HCT116 (cell line): ENCODE measurements around the gene ARID5A. TPM values are rescaled to one million over a fixed set of nuclear protein-coding genes. Genes with fewer than 3 reads are reported as not detected.

ENCODE experiments used
- ATAC-seq: fragments of 200-7000 bp; cut with Tn5 transposase; 2 replicates; pipeline ENCODE4 v1.9.1; 2020; ENCODE audit warnings: mild to moderate bottlenecking, moderate library complexity
- BruUV-seq: library from RNA; stranded (reverse); fragments of 400-500 nt; replicated peaks from 2 replicates; lab custom pipeline; 2021; lab: Mats Ljungman, UMichigan
- CTCF ChIA-PET: fragments of 300-600 bp; sonication (Branson Sonifier 250); formaldehyde crosslinking; loops from one replicate; lab custom pipeline; 2021; ENCODE audit warnings: antibody characterized with exemption; lab: Charles Lee
- POLR2A ChIA-PET: fragments of 300-600, 350-600 bp; sonication (Branson Sonifier 250); formaldehyde crosslinking; loops from one replicate; lab custom pipeline; 2021; ENCODE audit warnings: antibody characterized with exemption; lab: Charles Lee
- RAD21 ChIA-PET, 2 experiments: fragments of 300-600 bp; sonication (Branson Sonifier 250); formaldehyde crosslinking; loops; one replicate each; lab custom pipeline; 2023; ENCODE audit warnings: low total read pairs in 2 of 2; ENCODE audit not compliant: uncharacterized antibody in 2 of 2, unreplicated experiment in 2 of 2, low non-redundant PET in 1 of 2; lab: Charles Lee
- DNase-seq: peaks from one replicate; pipeline ENCODE4 v3.0.0-alpha.2; 2010; ENCODE audit warnings: low read depth, low spot score
- H2AFZ ChIP-seq: fragments of 200-600 bp; shearing (Covaris generic), sonication (generic); 2 replicates; pipeline ENCODE4 v1.6.1; 2017; ENCODE audit warnings: low read depth, mixed run types, mixed read lengths, antibody characterized with exemption, low read length; ENCODE audit not compliant: poor library complexity, severe bottlenecking
- H3K27ac ChIP-seq: 2 replicates; pipeline ENCODE4 v1.5.1; 2012; ENCODE audit warnings: low read depth, low read length
- H3K27me3 ChIP-seq: fragments of 200-600 bp; sonication (generic); 2 replicates; pipeline ENCODE4 v1.6.1; 2016; ENCODE audit warnings: mixed run types, low read length, mixed read lengths; ENCODE audit not compliant: insufficient read depth
- H3K36me3 ChIP-seq, 2 experiments: fragments of 200-500 bp in 1 of 2; fragments of 200-600 bp in 1 of 2; sonication (Bioruptor generic) in 1 of 2; sonication (generic) in 1 of 2; 2 replicates each; pipeline versions ENCODE4 v1.5.1 to v1.6.1; 2014 to 2016; ENCODE audit warnings: low read length in 2 of 2, inconsistent platforms in 1 of 2, mixed read lengths in 1 of 2, mixed run types in 1 of 2; ENCODE audit not compliant: insufficient read depth in 2 of 2, control insufficient read depth in 1 of 2
- H3K4me1 ChIP-seq, 2 experiments: fragments of 200-600 bp in 1 of 2; sonication (generic) in 1 of 2; 2 replicates each; pipeline versions ENCODE4 v1.5.1 to v1.6.1; 2012 to 2017; ENCODE audit warnings: low read length in 2 of 2, inconsistent platforms in 1 of 2, mild to moderate bottlenecking in 1 of 2, mixed read lengths in 1 of 2, mixed run types in 1 of 2, moderate library complexity in 1 of 2; ENCODE audit not compliant: insufficient read depth in 2 of 2, control insufficient read depth in 1 of 2
- H3K4me2 ChIP-seq: fragments of 200-600 bp; sonication (generic); 2 replicates; pipeline ENCODE4 v1.6.1; 2017; ENCODE audit warnings: mixed run types, low read length, mixed read lengths
- H3K4me3 ChIP-seq, 2 experiments: fragments of 200-600 bp in 1 of 2; sonication (generic) in 1 of 2; replicated peaks in 1 of 2; 2 replicates each; pipeline ENCODE4 v1.5.1; 2011 to 2016; ENCODE audit warnings: low read length in 2 of 2, control low read depth in 1 of 2, low read depth in 1 of 2, mild to moderate bottlenecking in 1 of 2, mixed read lengths in 1 of 2, mixed run types in 1 of 2
- H3K79me2 ChIP-seq: fragments of 200-600 bp; sonication (generic); 2 replicates; pipeline ENCODE4 v1.6.1; 2017; ENCODE audit warnings: mild to moderate bottlenecking, mixed run types, low read length, moderate library complexity, mixed read lengths; ENCODE audit not compliant: insufficient read depth
- H3K9ac ChIP-seq: fragments of 200-600 bp; sonication (generic); 2 replicates; pipeline ENCODE4 v1.6.1; 2016; ENCODE audit warnings: low read length, mixed read lengths
- H3K9me2 ChIP-seq: fragments of 200-600 bp; sonication (generic), shearing (Covaris generic); 2 replicates; pipeline ENCODE4 v1.6.1; 2017; ENCODE audit warnings: mixed run types, mild to moderate bottlenecking, moderate library complexity; ENCODE audit not compliant: insufficient read depth
- H3K9me3 ChIP-seq, 2 experiments: fragments of 200-500 bp in 1 of 2; fragments of 200-600 bp in 1 of 2; sonication (Bioruptor generic) in 1 of 2; sonication (generic) in 1 of 2; 2 replicates each; pipeline ENCODE4 v1.6.1; 2014 to 2017; ENCODE audit warnings: low read length in 2 of 2, mixed read lengths in 2 of 2, inconsistent platforms in 1 of 2, low read depth in 1 of 2, mild to moderate bottlenecking in 1 of 2, mixed run types in 1 of 2, moderate library complexity in 1 of 2; ENCODE audit not compliant: control insufficient read depth in 1 of 2, insufficient read depth in 1 of 2
- H4K20me1 ChIP-seq: fragments of 200-600 bp; sonication (generic), shearing (Covaris generic); 2 replicates; pipeline ENCODE4 v1.6.1; 2017; ENCODE audit warnings: mixed run types, mild to moderate bottlenecking, moderate library complexity; ENCODE audit not compliant: insufficient read depth
- CBX3 ChIP-seq: IDR thresholded peaks from 2 replicates; pipeline ENCODE4 v1.6.1; 2012; ENCODE audit warnings: low read depth
- CTCF ChIP-seq, 3 experiments: fragments of 200-600 bp in 1 of 3; sonication (generic) in 1 of 3; IDR thresholded peaks in 2 of 3; conservative IDR thresholded peaks in 1 of 3; 2 replicates each; pipeline ENCODE4 v1.5.1; 2012 to 2017; ENCODE audit warnings: low read depth in 2 of 3, low read length in 2 of 3, antibody characterized with exemption in 1 of 3, borderline replicate concordance in 1 of 3, control low read depth in 1 of 3, mild to moderate bottlenecking in 1 of 3, mixed read lengths in 1 of 3, mixed run types in 1 of 3, moderate library complexity in 1 of 3; ENCODE audit not compliant: insufficient read depth in 1 of 3
- EGR1 ChIP-seq: IDR thresholded peaks from 2 replicates; pipeline ENCODE4 v1.6.1; 2012; ENCODE audit warnings: low read depth
- ELF1 ChIP-seq: IDR thresholded peaks from 2 replicates; pipeline ENCODE4 v1.6.1; 2012; ENCODE audit warnings: low read depth, borderline replicate concordance
- EZH2phosphoT487 ChIP-seq: fragments of 200-600 bp; IDR thresholded peaks from 2 replicates; pipeline ENCODE4 v1.6.1; 2018; ENCODE audit warnings: antibody characterized with exemption, borderline replicate concordance
- POLR2A ChIP-seq: IDR thresholded peaks from 2 replicates; pipeline ENCODE4 v1.7.0; 2011; ENCODE audit warnings: borderline replicate concordance; ENCODE audit not compliant: insufficient read depth, insufficient read length; ENCODE audit errors: extremely low read depth
- RAD21 ChIP-seq: IDR thresholded peaks from 2 replicates; pipeline ENCODE4 v1.6.1; 2012; ENCODE audit warnings: low read depth, mild to moderate bottlenecking
- REST ChIP-seq: IDR thresholded peaks from 2 replicates; pipeline ENCODE4 v1.6.1; 2012; ENCODE audit warnings: low read depth
- SIN3A ChIP-seq: IDR thresholded peaks from 2 replicates; pipeline ENCODE4 v1.6.1; 2012; ENCODE audit warnings: low read depth
- SRF ChIP-seq: IDR thresholded peaks from 2 replicates; pipeline ENCODE4 v1.6.1; 2012; ENCODE audit warnings: low read depth
- TCF7L2 ChIP-seq: IDR thresholded peaks from 2 replicates; pipeline ENCODE4 v1.7.0; 2011; ENCODE audit warnings: borderline replicate concordance, inconsistent platforms; ENCODE audit not compliant: insufficient read depth, insufficient read length; ENCODE audit errors: extremely low read depth
- YY1 ChIP-seq: IDR thresholded peaks from 2 replicates; pipeline ENCODE4 v1.6.1; 2011; ENCODE audit warnings: low read length, low read depth, moderate library complexity, mild to moderate bottlenecking; ENCODE audit not compliant: insufficient replicate concordance; ENCODE audit errors: extremely low read depth
- ZBTB33 ChIP-seq: IDR thresholded peaks from 2 replicates; pipeline ENCODE4 v1.6.1; 2011; ENCODE audit warnings: mild to moderate bottlenecking, low read length, moderate library complexity; ENCODE audit not compliant: insufficient replicate concordance; ENCODE audit errors: extremely low read depth
- ZFX ChIP-seq: fragments of 450-650 bp; IDR thresholded peaks from 2 replicates; pipeline ENCODE4 v1.6.1; 2017
- ZNF274 ChIP-seq: fragments of 200-500 bp; sonication (Bioruptor generic); IDR thresholded peaks from 2 replicates; pipeline ENCODE4 v1.6.1; 2014; ENCODE audit warnings: mild to moderate bottlenecking, low read depth, low read length, inconsistent platforms
- intact Hi-C: fragments of 100-400 bp; cut with micrococcal nuclease; formaldehyde crosslinking; loops from 2 replicates; pipeline ENCODE4 v1.10.0; 2022
- total RNA-seq: library from RNA; stranded (reverse); gene quantifications from one replicate; pipeline ENCODE4 v1.2.1, GENCODE V29; 2021; ENCODE audit not compliant: unreplicated experiment

ARID5A gene
- total RNA-seq, 1 experiment from 2014 or later, result 8.2 TPM

- intact Hi-C loops, result no loop called here
- Histone ChIP-seq H3K9me2 (no peaks in the 10 kb centered on the region), H2AFZ (no peak overlapping the region), H3K4me2 (no peak overlapping the region), H3K4me3 (no peak overlapping the region), H3K4me1 (no peaks in the 10 kb centered on the region), H3K27me3 (no peaks in the 10 kb centered on the region), H3K36me3 (no peaks in the 10 kb centered on the region), H4K20me1 (no peaks in the 10 kb centered on the region)
- POLR2A ChIA-PET, result no interaction called here
- BruUV-seq, result no TSS peak
- CTCF ChIA-PET, result interaction anchor here (1.8 kb wide), 1 partner anchor 14 kb away, joined by 4 read pairs; no protein-coding TSS in a partner anchor
- TF ChIP-seq EGR1 (no peak), SIN3A (no peak), CBX3 (no peak), CTCF (IDR thresholded peaks at IDR 0.05 in 2 of 3, conservative IDR thresholded peaks at IDR 0.05 in 1 of 3; ENCODE audit: borderline replicate concordance in 1 of 3, insufficient read depth in 1 of 3, low read depth in 2 of 3, low read length in 2 of 3) (no peak), ZBTB33 (no peak), POLR2A (no peak), REST (no peak), ZNF274 (no peak), RAD21 (no peak), YY1 (no peak), SRF (no peak), EZH2phosphoT487 (no peak), TCF7L2 (no peak), ZFX (no peak), ELF1 (no peak)
- TF ChIP-seq, all 23 proteins: peak for 0
- Histone ChIP-seq H3K27ac (no peak overlapping the region), H3K79me2 (no peaks in the 10 kb centered on the region), H3K9ac (no peak overlapping the region), H3K9me3 (no peaks in the 10 kb centered on the region)
- DNase-seq, result no peak
- RAD21 ChIA-PET, result no interaction called here
- ATAC-seq, result no peak
These were observed 31.5 kb downstream of the ARID5A start for GRCh38 chr2:96568094-96568493.
